Osteoblast (primary cell): ENCODE measurements around the gene PDCD4. TPM values are rescaled to one million over a fixed set of nuclear protein-coding genes. Genes with fewer than 3 reads are reported as not detected.

Source experiments
- DNase-seq: peaks from one replicate; pipeline ENCODE4 v3.0.0; 2011; ENCODE audit warnings: low spot score, mixed read lengths; ENCODE audit not compliant: insufficient read length; ENCODE audit errors: missing footprints
- H2AFZ ChIP-seq: 2 replicates; pipeline ENCODE4 v1.6.0; 2011; ENCODE audit warnings: mild to moderate bottlenecking, low read length
- H3K27ac ChIP-seq: 2 replicates; pipeline ENCODE4 v1.5.1; 2011; ENCODE audit warnings: mild to moderate bottlenecking, low read depth, low read length, moderate library complexity
- H3K27me3 ChIP-seq: 2 replicates; pipeline ENCODE4 v1.6.0; 2012; ENCODE audit warnings: mild to moderate bottlenecking, control low read depth, inconsistent platforms, low read length, moderate library complexity; ENCODE audit not compliant: insufficient read depth
- H3K36me3 ChIP-seq: 2 replicates; pipeline ENCODE4 v1.5.1; 2011; ENCODE audit warnings: mild to moderate bottlenecking, low read length, control low read depth, moderate library complexity; ENCODE audit not compliant: insufficient read depth
- H3K4me1 ChIP-seq: 2 replicates; pipeline ENCODE4 v1.5.1; 2011; ENCODE audit warnings: mild to moderate bottlenecking, low read length, control low read depth, moderate library complexity; ENCODE audit not compliant: insufficient read depth
- H3K4me2 ChIP-seq: 2 replicates; pipeline ENCODE4 v1.6.0; 2011; ENCODE audit warnings: mild to moderate bottlenecking, low read length; ENCODE audit not compliant: insufficient read depth
- H3K4me3 ChIP-seq: fragments of 200-600 bp; sonication (generic); 3 replicates; pipeline ENCODE4 v1.5.1; 2012; ENCODE audit warnings: mild to moderate bottlenecking, low read length, inconsistent platforms; ENCODE audit not compliant: insufficient read depth
- H3K79me2 ChIP-seq: 2 replicates; pipeline ENCODE4 v1.6.0; 2012; ENCODE audit warnings: mild to moderate bottlenecking, low read length, control low read depth, inconsistent platforms; ENCODE audit not compliant: insufficient read depth
- H3K9me3 ChIP-seq: 2 replicates; pipeline ENCODE4 v1.5.1; 2011; ENCODE audit warnings: low read depth, low read length, control low read depth
- H4K20me1 ChIP-seq: 2 replicates; pipeline ENCODE4 v1.6.0; 2012; ENCODE audit warnings: mild to moderate bottlenecking, low read length, control low read depth; ENCODE audit not compliant: insufficient read depth
- CTCF ChIP-seq: IDR thresholded peaks from 2 replicates; pipeline ENCODE4 v1.5.1; 2011; ENCODE audit warnings: mild to moderate bottlenecking, low read depth, low read length, moderate library complexity; ENCODE audit errors: extremely low read depth
- total RNA-seq: library from RNA; depleted of rRNA; stranded (reverse); fragments of >200 nt; gene quantifications from 2 replicates; pipeline ENCODE4 v1.2.3, GENCODE V29; 2012

The PDCD4 gene
- total RNA-seq, 1 donor: 73.8 TPM

DNA sequence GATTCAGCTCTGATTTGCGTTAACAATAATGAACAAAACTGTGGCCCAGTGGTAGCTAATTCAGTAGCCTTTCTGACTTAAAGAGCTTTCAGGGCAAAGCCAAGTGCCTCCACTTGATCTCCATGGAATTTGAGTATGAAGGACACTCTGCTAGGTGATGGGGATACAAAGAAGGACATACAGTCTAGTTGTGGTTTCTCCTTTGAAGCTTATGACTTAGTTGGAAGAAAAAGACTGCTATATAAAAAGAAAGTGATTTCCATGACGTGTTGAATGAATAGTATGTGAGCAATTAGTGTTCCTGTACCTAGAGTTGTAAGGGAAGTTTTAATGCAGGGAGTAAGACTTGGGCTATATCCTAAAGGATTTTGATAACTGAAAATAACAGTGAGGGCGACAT is 8.3 kb downstream of the PDCD4 start:
- Histone ChIP-seq H3K27ac (peak overlapping the region; percentile 63), H3K27me3 (no peaks in the 10 kb centered on the region), H3K79me2 (peaks cover 50% of the 10 kb centered on the region), H3K36me3 (peaks cover 17% of the 10 kb centered on the region), H2AFZ (no peak overlapping the region), H3K4me3 (no peak overlapping the region), H3K9me3 (no peaks in the 10 kb centered on the region), H4K20me1 (no peaks in the 10 kb centered on the region), H3K4me2 (peak overlapping the region; percentile 68), H3K4me1 (peaks cover 23% of the 10 kb centered on the region)
- TF ChIP-seq CTCF: no peak
- no peak for DNase-seq

DNA sequence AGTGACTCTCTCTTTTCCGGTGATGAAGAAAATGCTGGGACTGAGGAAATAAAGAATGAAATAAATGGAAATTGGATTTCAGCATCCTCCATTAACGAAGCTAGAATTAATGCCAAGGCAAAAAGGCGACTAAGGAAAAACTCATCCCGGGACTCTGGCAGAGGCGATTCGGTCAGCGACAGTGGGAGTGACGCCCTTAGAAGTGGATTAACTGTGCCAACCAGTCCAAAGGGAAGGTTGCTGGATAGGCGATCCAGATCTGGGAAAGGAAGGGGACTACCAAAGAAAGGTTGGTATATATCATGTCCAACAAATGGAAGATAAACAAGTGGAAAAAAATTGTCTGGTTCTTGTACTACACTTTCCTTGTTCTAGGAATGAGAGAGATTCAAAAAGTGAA is 9.5 kb downstream of the PDCD4 start:
- Histone ChIP-seq H4K20me1 (no peaks in the 10 kb centered on the region), H3K4me3 (peak overlapping the region; percentile 44), H2AFZ (no peak overlapping the region), H3K36me3 (peaks cover 22% of the 10 kb centered on the region), H3K27me3 (no peaks in the 10 kb centered on the region), H3K27ac (peak overlapping the region; percentile 63), H3K79me2 (peaks cover 40% of the 10 kb centered on the region), H3K9me3 (no peaks in the 10 kb centered on the region), H3K4me2 (peak overlapping the region; percentile 68), H3K4me1 (peaks cover 23% of the 10 kb centered on the region)
- DNase-seq: no peak
- TF ChIP-seq CTCF: no peak

DNA sequence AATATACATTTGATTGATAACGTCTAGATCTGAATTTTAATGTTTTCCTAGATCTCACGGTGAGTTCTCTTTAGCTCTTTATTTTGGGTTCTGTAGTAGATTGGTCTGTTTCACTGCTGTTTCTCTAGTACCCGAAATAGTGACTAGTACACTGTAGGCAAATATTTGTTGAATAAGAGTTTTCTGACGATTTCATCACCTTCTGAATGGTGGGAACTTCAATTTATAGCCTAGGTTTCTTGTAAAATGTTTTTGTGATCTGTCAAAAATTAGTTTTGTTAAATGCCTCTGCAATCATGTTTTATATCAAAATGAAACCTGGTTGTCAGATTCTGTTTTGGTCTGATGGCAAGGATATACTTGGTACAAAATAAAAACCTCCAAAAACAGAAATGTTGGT is 10.2 kb downstream of the PDCD4 start:
- Histone ChIP-seq H3K4me1 (peaks cover 23% of the 10 kb centered on the region), H3K27me3 (no peaks in the 10 kb centered on the region), H2AFZ (no peak overlapping the region), H3K79me2 (peaks cover 34% of the 10 kb centered on the region), H4K20me1 (no peaks in the 10 kb centered on the region), H3K27ac (peak overlapping the region; percentile 63), H3K36me3 (peaks cover 24% of the 10 kb centered on the region), H3K4me2 (peak overlapping the region; percentile 68), H3K9me3 (no peaks in the 10 kb centered on the region), H3K4me3 (peak overlapping the region; percentile 14)
- no peak for DNase-seq
- TF ChIP-seq CTCF: no peak

DNA sequence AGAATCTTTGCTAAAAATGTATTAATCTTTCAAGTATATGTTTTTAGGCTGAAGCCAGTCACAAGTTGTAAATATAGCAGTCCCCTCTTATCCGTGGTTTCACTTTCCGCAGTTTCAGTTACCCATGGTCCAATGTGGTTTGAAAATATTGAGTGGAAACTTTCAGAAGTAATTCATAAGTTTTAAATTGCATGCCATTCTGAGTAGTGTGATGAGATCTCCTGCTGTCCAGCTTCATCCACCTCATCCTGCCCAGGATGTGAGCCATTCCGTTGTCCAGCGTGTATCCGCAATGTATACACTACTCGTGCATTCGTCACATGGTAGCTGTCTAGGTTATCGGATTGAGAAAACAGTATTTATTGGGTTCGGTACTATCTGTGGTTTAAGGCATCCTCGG is 12.2 kb downstream of the PDCD4 start:
- Histone ChIP-seq H4K20me1 (no peaks in the 10 kb centered on the region), H3K4me3 (peak overlapping the region; percentile 46), H3K27me3 (no peaks in the 10 kb centered on the region), H3K4me2 (peak overlapping the region; percentile 68), H3K36me3 (peaks cover 27% of the 10 kb centered on the region), H3K4me1 (peaks cover 23% of the 10 kb centered on the region), H3K9me3 (no peaks in the 10 kb centered on the region), H3K79me2 (peaks cover 21% of the 10 kb centered on the region), H3K27ac (peak overlapping the region; percentile 46), H2AFZ (peak overlapping the region; percentile 27)
- DNase-seq: no peak
- TF ChIP-seq CTCF: no peak
